HepG2 (cell line): ENCODE data around the gene SLC35E4. TPM values are rescaled to one million over a fixed set of nuclear protein-coding genes. Genes with fewer than 3 reads are reported as not detected.

Source experiments
- ATAC-seq: fragments of 200-7000 bp; cut with Tn5 transposase; 3 replicates; pipeline ENCODE4 v1.9.1; 2020; ENCODE audit warnings: mild to moderate bottlenecking, moderate library complexity
- BruUV-seq: library from RNA; stranded (reverse); fragments of 400-500 nt; replicated peaks from 2 replicates; lab custom pipeline; 2021; lab: Mats Ljungman, UMichigan
- CTCF ChIA-PET: fragments of 300-600 bp; formaldehyde crosslinking; extraction: SDS; loops from one replicate; lab custom pipeline; 2021; ENCODE audit warnings: low total read pairs, inconsistent platforms, low intra/inter-chr PET ratio; lab: Yijun Ruan, JAX
- POLR2A ChIA-PET: fragments of 350-600 bp; sonication (Branson Sonifier 250); formaldehyde crosslinking; loops from one replicate; lab custom pipeline; 2020; ENCODE audit warnings: antibody characterized with exemption, inconsistent platforms; lab: Yijun Ruan, JAX
- DNase-seq: peaks from one replicate; pipeline ENCODE4 v3.0.0-alpha.2; 2015; ENCODE audit warnings: low spot score
- FAIRE-seq: peaks from 3 replicates; lab custom pipeline; 2011; peaks lifted over from hg19 to GRCh38; lab: Jason Lieb, UNC
- H2AFZ ChIP-seq: one replicate; pipeline ENCODE4 v1.6.1; 2011; ENCODE audit warnings: low read length, inconsistent platforms
- H3K27ac ChIP-seq: fragments of 300-600 bp; 3 replicates; pipeline ENCODE4 v1.8.0; 2011; ENCODE audit warnings: mixed run types, mild to moderate bottlenecking, mixed read lengths, low read length, inconsistent platforms; ENCODE audit not compliant: insufficient read depth; ENCODE audit errors: extremely low read length
- H3K27me3 ChIP-seq, 2 experiments: fragments of 200-600 bp in 1 of 2; 2 replicates in 1 of 2; 3 replicates in 1 of 2; pipeline versions ENCODE4 v1.6.0 to v1.8.0; 2011; ENCODE audit warnings: low read length in 2 of 2, mild to moderate bottlenecking in 2 of 2, moderate library complexity in 2 of 2, inconsistent platforms in 1 of 2; ENCODE audit not compliant: insufficient read depth in 2 of 2, control insufficient read depth in 1 of 2
- H3K36me3 ChIP-seq, 2 experiments: fragments of 200-600 bp in 1 of 2; replicated peaks in 1 of 2; 2 replicates in 1 of 2; 3 replicates in 1 of 2; pipeline versions ENCODE4 v1.5.1 to v1.8.0; 2011; ENCODE audit warnings: low read length in 2 of 2, inconsistent platforms in 1 of 2; ENCODE audit not compliant: insufficient read depth in 2 of 2, control insufficient read depth in 1 of 2
- H3K4me1 ChIP-seq: 2 replicates; pipeline ENCODE4 v1.5.1; 2012; ENCODE audit warnings: low read length, inconsistent platforms; ENCODE audit not compliant: insufficient read depth
- H3K4me2 ChIP-seq: 2 replicates; pipeline ENCODE4 v1.6.0; 2011; ENCODE audit warnings: low read depth, low read length, inconsistent platforms
- H3K4me3 ChIP-seq, 3 experiments: fragments of 200-600 bp in 1 of 3; sonication (generic), shearing (Covaris generic) in 1 of 3; replicated peaks in 1 of 3; 2 replicates each; pipeline ENCODE4 v1.5.1; 2011 to 2016; ENCODE audit warnings: low read length in 3 of 3, inconsistent platforms in 2 of 3, low read depth in 2 of 3, mild to moderate bottlenecking in 2 of 3, control low read depth in 1 of 3, mixed read lengths in 1 of 3; ENCODE audit not compliant: insufficient read depth in 1 of 3
- H3K79me2 ChIP-seq: one replicate; pipeline ENCODE4 v1.6.1; 2011; ENCODE audit warnings: low read length, inconsistent platforms; ENCODE audit not compliant: insufficient read depth
- H3K9ac ChIP-seq: 2 replicates; pipeline ENCODE4 v1.6.0; 2011; ENCODE audit warnings: mild to moderate bottlenecking, low read depth, low read length, inconsistent platforms; ENCODE audit not compliant: insufficient read depth
- H3K9me3 ChIP-seq: 2 replicates; pipeline ENCODE4 v1.5.1; 2012; ENCODE audit warnings: mild to moderate bottlenecking, low read length
- H4K20me1 ChIP-seq: 2 replicates; pipeline ENCODE4 v1.6.0; 2011; ENCODE audit warnings: inconsistent platforms, mild to moderate bottlenecking, low read length, moderate library complexity; ENCODE audit not compliant: insufficient read depth
- ARID5B ChIP-seq: IDR thresholded peaks from 2 replicates; pipeline ENCODE4 v1.4.0; 2020; ENCODE audit warnings: mild to moderate bottlenecking, missing genetic modification reagents
- HNF4A ChIP-seq: sonication (generic); formaldehyde crosslinking; IDR thresholded peaks from 2 replicates; pipeline ENCODE4 v1.4.0; 2020; ENCODE audit warnings: missing genetic modification reagents
- JUN ChIP-seq: sonication (generic); formaldehyde crosslinking; IDR thresholded peaks from 2 replicates; pipeline ENCODE4 v1.4.0; 2020; ENCODE audit warnings: mild to moderate bottlenecking, missing genetic modification reagents
- PHF21A ChIP-seq: sonication (generic); formaldehyde crosslinking; IDR thresholded peaks from 2 replicates; pipeline ENCODE4 v1.5.0; 2020; ENCODE audit warnings: mild to moderate bottlenecking, missing genetic modification reagents
- RFX5 ChIP-seq: IDR thresholded peaks from 2 replicates; pipeline ENCODE4 v1.6.1; 2011; ENCODE audit warnings: low read depth, low read length, improper control_type of control experiment
- ZNF180 ChIP-seq: sonication (generic); formaldehyde crosslinking; IDR thresholded peaks from 2 replicates; pipeline ENCODE4 v1.4.0; 2020; ENCODE audit warnings: low read depth, missing genetic modification reagents, borderline replicate concordance
- ZNF382 ChIP-seq: sonication (generic); formaldehyde crosslinking; IDR thresholded peaks from 2 replicates; pipeline ENCODE4 v1.5.0; 2020; ENCODE audit warnings: missing genetic modification reagents, mild to moderate bottlenecking, borderline replicate concordance
- ZNF563 ChIP-seq: sonication (generic); formaldehyde crosslinking; IDR thresholded peaks from 2 replicates; pipeline ENCODE4 v1.8.0; 2022; ENCODE audit warnings: mild to moderate bottlenecking, moderate library complexity, missing genetic modification reagents
- ZNF589 ChIP-seq: sonication (generic); formaldehyde crosslinking; conservative IDR thresholded peaks from 2 replicates; pipeline ENCODE4 v1.8.0; 2022; ENCODE audit warnings: mild to moderate bottlenecking, moderate library complexity, missing genetic modification reagents
- WGBS: methylation state at CpG from one replicate; pipeline ENCODE4 v1.1.6; 2017; ENCODE audit warnings: low lambda C conversion rate; 5-methylcytosine and 5-hydroxymethylcytosine counted together
- in situ Hi-C: cut with HindIII; loops from 2 replicates; pipeline ENCODE4 v1.10.0; 2017; ENCODE audit warnings: low pct_unique_long_range_greater_than_20kb; ENCODE audit not compliant: extremely low pct_ligation_motif_present
- intact Hi-C: fragments of 100-400 bp; cut with micrococcal nuclease; formaldehyde crosslinking; loops from one replicate; pipeline ENCODE4 v1.10.0; 2022; ENCODE audit not compliant: unreplicated experiment
- polyA plus RNA-seq, 8 experiments: library from polyadenylated mRNA; depleted of rRNA in 3 of 8; stranded (reverse) in 7 of 8; unstranded in 1 of 8; fragments of >200 nt; fragmentation: Illumina TruSeq in 4 of 8; extraction: Trizol in 4 of 8; gene quantifications; 2 replicates each; pipeline versions ENCODE4 v1.2.1 to v1.2.3, GENCODE V29; 2011 to 2016; ENCODE audit warnings: low read depth in 4 of 8, missing spikeins in 1 of 8, mixed read lengths in 1 of 8; ENCODE audit not compliant: insufficient read depth in 1 of 8
- total RNA-seq, 5 experiments: library from RNA; depleted of rRNA; stranded (reverse); fragments of >200 nt; fragmentation: Illumina TruSeq; extraction: Trizol; gene quantifications; 2 replicates each; pipeline ENCODE4 v1.2.3, GENCODE V29; 2016; ENCODE audit warnings: low read depth in 1 of 5
- TF ChIP-seq, protein P1 (sequence below): sonication (generic); formaldehyde crosslinking; conservative IDR thresholded peaks from 2 replicates; pipeline ENCODE4 v1.8.0; 2022; ENCODE audit warnings: mild to moderate bottlenecking, moderate library complexity, missing genetic modification reagents

SLC35E4 gene
- total and polyA plus RNA-seq, 2 of the 13 experiments (the other 11 are each of a cell fraction or from before 2014, with no cell fraction given): 0.07 to 0.15 TPM

GRCh38 chr22:30640839-30641430 lies 5.4 kb downstream of the SLC35E4 start:
- FAIRE-seq (no peak), DNase-seq (no peak), ATAC-seq (no peak)
- Histone ChIP-seq H3K27ac (no peak overlapping the region), H3K9ac (no peak overlapping the region), H4K20me1 (no peaks in the 10 kb centered on the region), H2AFZ (no peak overlapping the region), H3K9me3 (no peaks in the 10 kb centered on the region), H3K36me3 (no peaks in the 10 kb centered on the region), H3K4me3 (no peak overlapping the region), H3K27me3 (peaks cover 0 to 6% of the 10 kb centered on the region in 2 experiments; a peak in 4 of 5 replicates), H3K4me2 (no peak overlapping the region), H3K4me1 (peaks cover 7% of the 10 kb centered on the region), H3K79me2 (no peaks in the 10 kb centered on the region)
- ChIA-PET POLR2A (no interaction called here), CTCF (no interaction called here)
- intact Hi-C loops (no loop called here), in situ Hi-C loops (no loop called here)
- no peak for TF ChIP-seq JUN (CRISPR knock-in tag)
- BruUV-seq: no TSS peak
- 64% methylated on average over 2 of the region's 4 CpGs for WGBS

DNA sequence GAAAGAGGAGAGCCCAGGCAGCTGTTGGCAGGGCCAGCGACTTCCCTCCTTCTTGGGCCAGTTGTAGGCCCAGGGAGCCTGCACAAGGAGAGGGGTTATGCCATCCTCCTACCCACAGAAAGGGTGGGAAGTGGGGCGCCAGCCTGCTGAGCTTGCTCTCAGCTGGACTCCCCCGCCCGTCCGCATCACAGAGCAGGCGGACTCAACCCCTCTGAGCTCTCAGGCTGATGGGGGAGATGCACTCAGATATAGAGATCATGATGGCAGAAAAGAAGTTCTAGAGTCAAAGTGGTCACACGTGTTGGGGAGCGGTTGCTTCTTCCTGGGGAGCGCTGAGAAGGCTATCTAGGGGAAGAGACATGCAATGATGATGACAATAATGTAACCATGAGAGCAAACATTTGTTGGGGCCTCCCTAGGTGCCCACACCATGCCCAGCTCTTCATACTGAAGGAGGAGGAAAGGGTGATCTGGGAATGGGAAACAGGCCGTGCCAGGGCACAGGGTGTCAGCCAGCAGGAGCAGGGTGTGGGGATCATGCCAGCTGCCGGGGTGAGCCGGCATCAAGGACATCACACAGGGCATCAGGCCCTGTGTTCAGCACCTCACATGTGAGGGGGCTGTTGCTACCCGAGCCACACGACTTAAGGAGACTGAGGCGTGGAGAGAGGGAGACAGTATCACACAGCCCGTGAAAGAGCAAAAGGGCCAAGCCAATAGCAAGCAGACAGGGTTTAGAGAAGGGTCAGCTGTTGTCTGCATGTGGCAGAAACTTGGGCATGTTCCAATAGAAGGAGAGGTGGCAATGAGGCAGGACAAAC lies 7.7 kb downstream of the SLC35E4 start:
- no TSS peak for BruUV-seq
- no peak overlapping the region for H3K27ac ChIP-seq
- CTCF ChIA-PET: no interaction called here
- TF ChIP-seq, protein P1, sequence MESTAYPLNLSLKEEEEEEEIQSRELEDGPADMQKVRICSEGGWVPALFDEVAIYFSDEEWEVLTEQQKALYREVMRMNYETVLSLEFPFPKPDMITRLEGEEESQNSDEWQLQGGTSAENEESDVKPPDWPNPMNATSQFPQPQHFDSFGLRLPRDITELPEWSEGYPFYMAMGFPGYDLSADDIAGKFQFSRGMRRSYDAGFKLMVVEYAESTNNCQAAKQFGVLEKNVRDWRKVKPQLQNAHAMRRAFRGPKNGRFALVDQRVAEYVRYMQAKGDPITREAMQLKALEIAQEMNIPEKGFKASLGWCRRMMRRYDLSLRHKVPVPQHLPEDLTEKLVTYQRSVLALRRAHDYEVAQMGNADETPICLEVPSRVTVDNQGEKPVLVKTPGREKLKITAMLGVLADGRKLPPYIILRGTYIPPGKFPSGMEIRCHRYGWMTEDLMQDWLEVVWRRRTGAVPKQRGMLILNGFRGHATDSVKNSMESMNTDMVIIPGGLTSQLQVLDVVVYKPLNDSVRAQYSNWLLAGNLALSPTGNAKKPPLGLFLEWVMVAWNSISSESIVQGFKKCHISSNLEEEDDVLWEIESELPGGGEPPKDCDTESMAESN: no peak
- TF ChIP-seq ARID5B (CRISPR knock-in tag) (no peak), RFX5 (no peak), HNF4A (CRISPR knock-in tag) (no peak), PHF21A (no peak), ZNF589 (no peak), ZNF563 (CRISPR knock-in tag) (no peak), ZNF382 (CRISPR knock-in tag) (no peak), ZNF180 (no peak)

More for the DNA sequence above, 7.7 kb downstream of the SLC35E4 start:
- FAIRE-seq: no peak
- no peak overlapping the region for H2AFZ ChIP-seq
- H3K9ac ChIP-seq: no peak overlapping the region
- POLR2A ChIA-PET: no interaction called here
- H3K36me3 ChIP-seq: no peaks in the 10 kb centered on the region
- H4K20me1 ChIP-seq: no peaks in the 10 kb centered on the region
- in situ Hi-C loops: no loop called here
- no peak for DNase-seq
- H3K9me3 ChIP-seq: no peaks in the 10 kb centered on the region
- WGBS: 45% methylated on average over 16 of the region's 16 CpGs
- H3K79me2 ChIP-seq: no peaks in the 10 kb centered on the region
- no peaks in the 10 kb centered on the region for H3K4me1 ChIP-seq
- intact Hi-C loops: no loop called here
- no peak overlapping the region for H3K4me2 ChIP-seq
- H3K27me3 ChIP-seq: peaks cover 0 to 4% of the 10 kb centered on the region in 2 experiments; a peak in 2 of 5 replicates
- no peak overlapping the region for H3K4me3 ChIP-seq
- ATAC-seq: no peak
